Parathyroid adenoma (tissue), 2 donors: ENCODE measurements around the gene TEX13C.

Experiments
- H2AFZ ChIP-seq: fragments of 300-600 bp; sonication (generic); one replicate; pipeline ENCODE4 v1.7.0; 2017; ENCODE audit warnings: antibody characterized with exemption, mild to moderate bottlenecking
- H3K27ac ChIP-seq: fragments of 300-600 bp; sonication (generic); one replicate; pipeline ENCODE4 v1.7.0; 2017
- H3K27me3 ChIP-seq: fragments of 300-600 bp; sonication (generic); one replicate; pipeline ENCODE4 v1.7.0; 2017; ENCODE audit warnings: low read length; ENCODE audit not compliant: control insufficient read depth, insufficient read depth
- H3K36me3 ChIP-seq: fragments of 300-600 bp; sonication (generic); one replicate; pipeline ENCODE4 v1.7.0; 2017; ENCODE audit warnings: low read length; ENCODE audit not compliant: control insufficient read depth, insufficient read depth
- H3K4me1 ChIP-seq: fragments of 300-600 bp; sonication (generic); one replicate; pipeline ENCODE4 v1.7.0; 2017; ENCODE audit warnings: control low read depth
- H3K4me2 ChIP-seq: fragments of 300-600 bp; sonication (generic); one replicate; pipeline ENCODE4 v1.7.0; 2017; ENCODE audit warnings: low read length
- H3K4me3 ChIP-seq: fragments of 300-600 bp; sonication (generic); one replicate; pipeline ENCODE4 v1.7.0; 2017; ENCODE audit warnings: low read depth, low read length
- H3K79me2 ChIP-seq: fragments of 300-600 bp; sonication (generic); one replicate; pipeline ENCODE4 v1.7.0; 2017; ENCODE audit warnings: control low read depth
- H3K9ac ChIP-seq: fragments of 300-600 bp; sonication (generic); one replicate; pipeline ENCODE4 v1.7.0; 2017; ENCODE audit warnings: mild to moderate bottlenecking
- H3K9me3 ChIP-seq: fragments of 300-600 bp; sonication (generic); one replicate; pipeline ENCODE4 v1.7.0; 2017; ENCODE audit warnings: low read length; ENCODE audit not compliant: control insufficient read depth
- CTCF ChIP-seq: fragments of 300-600 bp; sonication (generic); IDR thresholded peaks from one replicate; pipeline ENCODE4 v1.7.0; 2017; ENCODE audit warnings: antibody characterized with exemption, mild to moderate bottlenecking
- donor health status: primary hyperparathyroidism.

TEX13C gene

GRCh38 chrX:125319646-125320521 is at the start of gene TEX13C:
TSS of gene TEX13C (plus strand) at chrX:125319871. CDS start at chrX:125320120, 249 bp downstream.
- TF ChIP-seq CTCF: no peak
- Histone ChIP-seq H3K79me2 (no peaks in the 10 kb centered on the region), H3K4me3 (no peak within 1 kb of the TSS), H3K27me3 (no peaks in the 10 kb centered on the region), H3K9me3 (no peaks in the 10 kb centered on the region), H3K9ac (no peak within 1 kb of the TSS), H3K36me3 (no peaks in the 10 kb centered on the region), H3K27ac (no peak within 1 kb of the TSS), H3K4me2 (no peak within 1 kb of the TSS), H2AFZ (no peak within 1 kb of the TSS), H3K4me1 (no peaks in the 10 kb centered on the region)

GRCh38 chrX:125287282-125287681 is 32.4 kb upstream of the TEX13C start:
- H3K9me3 ChIP-seq: no peaks in the 10 kb centered on the region
- no peaks in the 10 kb centered on the region for H3K27me3 ChIP-seq
- H3K4me3 ChIP-seq: no peak overlapping the region
- H3K4me1 ChIP-seq: no peaks in the 10 kb centered on the region
- H3K27ac ChIP-seq: no peak overlapping the region
- H2AFZ ChIP-seq: no peak overlapping the region
- H3K9ac ChIP-seq: no peak overlapping the region
- no peak for TF ChIP-seq CTCF
- H3K79me2 ChIP-seq: no peaks in the 10 kb centered on the region
- H3K4me2 ChIP-seq: no peak overlapping the region
- H3K36me3 ChIP-seq: no peaks in the 10 kb centered on the region

- H3K36me3 ChIP-seq: no peaks in the 10 kb centered on the region
- no peaks in the 10 kb centered on the region for H3K9me3 ChIP-seq
- no peak overlapping the region for H3K4me3 ChIP-seq
- H3K27ac ChIP-seq: no peak overlapping the region
- no peaks in the 10 kb centered on the region for H3K4me1 ChIP-seq
- H2AFZ ChIP-seq: no peak overlapping the region
- no peaks in the 10 kb centered on the region for H3K79me2 ChIP-seq
- no peak overlapping the region for H3K4me2 ChIP-seq
- no peak overlapping the region for H3K9ac ChIP-seq
- no peak for TF ChIP-seq CTCF
- H3K27me3 ChIP-seq: no peaks in the 10 kb centered on the region
Observed at GRCh38 chrX:125288343-125288742, 31.3 kb upstream of the TEX13C start.

- Histone ChIP-seq H3K79me2 (no peaks in the 10 kb centered on the region), H3K4me3 (no peak overlapping the region)
- TF ChIP-seq CTCF: no peak
Observed at GRCh38 chrX:125289209-125289608, 30.5 kb upstream of the TEX13C start.

GRCh38 chrX:125289920-125290319 is 29.8 kb upstream of the TEX13C start:
- Histone ChIP-seq H3K79me2 (no peaks in the 10 kb centered on the region), H3K9ac (no peak overlapping the region), H3K4me2 (no peak overlapping the region), H3K4me1 (no peaks in the 10 kb centered on the region), H3K4me3 (no peak overlapping the region), H3K9me3 (no peaks in the 10 kb centered on the region), H3K36me3 (no peaks in the 10 kb centered on the region), H2AFZ (no peak overlapping the region), H3K27ac (no peak overlapping the region), H3K27me3 (no peaks in the 10 kb centered on the region)
- no peak for TF ChIP-seq CTCF

More at GRCh38 chrX:125289209-125289608, 30.5 kb upstream of the TEX13C start:
- Histone ChIP-seq H3K9ac (no peak overlapping the region), H3K9me3 (no peaks in the 10 kb centered on the region), H3K27ac (no peak overlapping the region), H2AFZ (no peak overlapping the region), H3K27me3 (no peaks in the 10 kb centered on the region), H3K4me1 (no peaks in the 10 kb centered on the region), H3K36me3 (no peaks in the 10 kb centered on the region), H3K4me2 (no peak overlapping the region)
